B cell (primary cell): ENCODE measurements around the gene CUL1. TPM values are rescaled to one million over a fixed set of nuclear protein-coding genes. Genes with fewer than 3 reads are reported as not detected.

ENCODE experiments used
- ATAC-seq: fragments of 200-7000 bp; cut with Tn5 transposase; one replicate; pipeline ENCODE4 v1.10.0; 2021; ENCODE audit warnings: low read depth, mild to moderate bottlenecking, moderate number of reproducible peaks, moderate library complexity
- CTCF ChIA-PET: fragments of 350-600 bp; sonication (Branson Sonifier 250); formaldehyde crosslinking; loops from one replicate; lab custom pipeline; 2021; ENCODE audit warnings: antibody characterized with exemption, inconsistent platforms; lab: Charles Lee
- POLR2A ChIA-PET: fragments of 350-600 bp; sonication (Branson Sonifier 250); formaldehyde crosslinking; loops from one replicate; lab custom pipeline; 2021; ENCODE audit warnings: antibody characterized with exemption; lab: Charles Lee
- DNase-seq: peaks from one replicate; pipeline ENCODE4 v3.0.0; 2013
- H2AFZ ChIP-seq: 2 replicates; pipeline ENCODE4 v1.6.1; 2012; ENCODE audit warnings: mild to moderate bottlenecking, low read depth, low read length; ENCODE audit not compliant: insufficient read depth, poor library complexity, severe bottlenecking
- H3K27ac ChIP-seq, 2 donors: 1 replicate in 1 of 2; 2 replicates in 1 of 2; pipeline ENCODE4 v1.5.1; 2012 to 2013; ENCODE audit warnings: low read length in 2 of 2, mild to moderate bottlenecking in 2 of 2, moderate library complexity in 1 of 2
- H3K27me3 ChIP-seq, 4 experiments: fragments of 200-600 bp in 1 of 4; sonication (generic) in 1 of 4; replicated peaks in 1 of 4; 1 replicate in 2 of 4; 2 replicates in 2 of 4; pipeline versions ENCODE4 v1.6.1 to v1.7.0; 2013 to 2016; ENCODE audit warnings: low read length in 3 of 4, mild to moderate bottlenecking in 2 of 4, mixed read lengths in 1 of 4, moderate library complexity in 1 of 4; ENCODE audit not compliant: insufficient read depth in 4 of 4, control insufficient read depth in 3 of 4; ENCODE audit errors: control extremely low read depth in 1 of 4
- H3K36me3 ChIP-seq, 2 experiments: replicated peaks in 1 of 2; 1 replicate in 1 of 2; 2 replicates in 1 of 2; pipeline versions ENCODE4 v1.6.1 to v1.7.1; 2013; ENCODE audit warnings: low read length in 1 of 2; ENCODE audit not compliant: insufficient read depth in 2 of 2, control insufficient read depth in 1 of 2; ENCODE audit errors: control extremely low read depth in 1 of 2, extremely low read depth in 1 of 2
- H3K4me1 ChIP-seq, 2 donors: fragments of 200-600 bp in 1 of 2; sonication (generic) in 1 of 2; 1 replicate in 1 of 2; 2 replicates in 1 of 2; pipeline versions ENCODE4 v1.5.1 to v1.6.1; 2013 to 2017; ENCODE audit warnings: low read length in 2 of 2; ENCODE audit not compliant: control insufficient read depth in 2 of 2, insufficient read depth in 2 of 2
- H3K4me2 ChIP-seq: replicated peaks from 2 replicates; pipeline ENCODE3; 2012; ENCODE audit warnings: mild to moderate bottlenecking, low read depth, low read length; ENCODE audit not compliant: poor library complexity, severe bottlenecking
- H3K4me3 ChIP-seq, 5 experiments: fragments of 200-600 bp in 1 of 5; sonication (generic) in 1 of 5; 1 replicate in 3 of 5; 2 replicates in 2 of 5; pipeline versions ENCODE4 v1.5.1 to v1.7.0; 2011 to 2016; ENCODE audit warnings: low read length in 4 of 5, mild to moderate bottlenecking in 4 of 5, low read depth in 2 of 5, control low read depth in 1 of 5, moderate library complexity in 1 of 5; ENCODE audit not compliant: insufficient read depth in 1 of 5; ENCODE audit errors: control extremely low read depth in 1 of 5, extremely low read depth in 1 of 5
- H3K79me2 ChIP-seq: fragments of 200-600 bp; sonication (generic); one replicate; pipeline ENCODE4 v1.6.0; 2016; ENCODE audit warnings: low read length; ENCODE audit not compliant: control insufficient read depth, insufficient read depth
- H3K9ac ChIP-seq: fragments of 200-600 bp; sonication (generic); 2 replicates; pipeline ENCODE4 v1.6.1; 2017; ENCODE audit warnings: mild to moderate bottlenecking, low read length, moderate library complexity
- H3K9me3 ChIP-seq, 3 donors: one replicate each; pipeline versions ENCODE4 v1.6.1 to v1.7.1; 2013; ENCODE audit warnings: low read length in 2 of 3; ENCODE audit not compliant: control insufficient read depth in 2 of 3, insufficient read depth in 1 of 3; ENCODE audit errors: control extremely low read depth in 1 of 3
- H4K20me1 ChIP-seq: 2 replicates; pipeline ENCODE4 v1.6.0; 2012; ENCODE audit warnings: mild to moderate bottlenecking, low read length; ENCODE audit not compliant: insufficient read depth, control insufficient read depth, poor library complexity, severe bottlenecking
- H3K27ac Mint-ChIP-seq: one replicate; pipeline ENCODE4 v1.8.0; 2021; ENCODE audit warnings: mixed read lengths
- H3K27me3 Mint-ChIP-seq: one replicate; pipeline ENCODE4 v1.8.0; 2021; ENCODE audit warnings: mixed read lengths
- H3K4me1 Mint-ChIP-seq: one replicate; pipeline ENCODE4 v1.8.0; 2021; ENCODE audit warnings: mixed read lengths
- H3K4me3 Mint-ChIP-seq: one replicate; pipeline ENCODE4 v1.8.0; 2021; ENCODE audit warnings: mixed read lengths
- H3K9me3 Mint-ChIP-seq: one replicate; pipeline ENCODE4 v1.8.0; 2022; ENCODE audit warnings: mixed read lengths; ENCODE audit not compliant: insufficient read depth
- CTCF ChIP-seq: fragments of 200-600 bp; IDR thresholded peaks from one replicate; pipeline ENCODE4 v1.8.0; 2022; ENCODE audit warnings: antibody characterized with exemption, mild to moderate bottlenecking
- EZH2 ChIP-seq: IDR thresholded peaks from 2 replicates; pipeline ENCODE4 v1.6.1; 2012; ENCODE audit warnings: borderline replicate concordance, low read depth, mild to moderate bottlenecking, moderate library complexity, low read length; ENCODE audit not compliant: insufficient read depth, poor library complexity, severe bottlenecking
- WGBS: methylation state at CpG from one replicate; pipeline ENCODE4 v1.1.5; 2013; ENCODE audit warnings: missing lambda C conversion rate; ENCODE audit not compliant: insufficient coverage; 5-methylcytosine and 5-hydroxymethylcytosine counted together
- intact Hi-C: fragments of 100-400 bp; cut with micrococcal nuclease; formaldehyde crosslinking; loops from one replicate; pipeline ENCODE4 v1.10.0; 2022
- polyA plus RNA-seq: library from polyadenylated mRNA; depleted of rRNA; stranded (reverse); fragments of >200 nt; gene quantifications from 2 replicates; pipeline ENCODE4 v1.2.3, GENCODE V29; 2012
- total RNA-seq, 2 donors: library from RNA; stranded (reverse); fragments of 120-200 nt in 1 of 2; gene quantifications; 1 replicate in 1 of 2; 2 replicates in 1 of 2; pipeline versions ENCODE4 v1.2.3 to v1.2.4, GENCODE V29; 2013 to 2022

The CUL1 gene
- total and polyA plus RNA-seq, 2 donors (not counting 1 experiment from before 2014, with no cell fraction given) = 26.9 to 51.1 TPM

GRCh38 chr7:148719753-148720152 lies 21.1 kb downstream of the CUL1 start:
- H4K20me1 ChIP-seq = peaks cover 99% of the 10 kb centered on the region
- DNase-seq (no peak), ATAC-seq (no peak)
- peaks cover 0 to 11% of the 10 kb centered on the region in 2 experiments for H3K36me3 ChIP-seq
- no peak for TF ChIP-seq EZH2
- no peak overlapping the region for H3K27ac ChIP-seq
- no peak overlapping the region for H3K9ac ChIP-seq
- Mint-ChIP-seq H3K27me3 (no peaks in the 10 kb centered on the region), H3K4me3 (no peak overlapping the region), H3K9me3 (no peaks in the 10 kb centered on the region), H3K4me1 (peaks cover 76% of the 10 kb centered on the region), H3K27ac (no peak overlapping the region)
- ChIA-PET CTCF (no interaction called here), POLR2A (no interaction called here)
- no peaks in the 10 kb centered on the region for H3K9me3 ChIP-seq
- WGBS = 89% methylated on average over 3 of the region's 5 CpGs
- H2AFZ ChIP-seq = no peak overlapping the region
- H3K4me2 ChIP-seq = no peak overlapping the region
- H3K4me3 ChIP-seq = no peak overlapping the region
- peaks cover 18 to 36% of the 10 kb centered on the region in 2 donors for H3K4me1 ChIP-seq
- H3K27me3 ChIP-seq = no peaks in the 10 kb centered on the region
- intact Hi-C loops = no loop called here
- peaks cover 100% of the 10 kb centered on the region for H3K79me2 ChIP-seq

GRCh38 chr7:148720472-148720871 lies 21.8 kb downstream of the CUL1 start:
- no peaks in the 10 kb centered on the region for H3K27me3 Mint-ChIP-seq
- TF ChIP-seq CTCF (no peak), EZH2 (no peak)
- intact Hi-C loops = no loop called here
- Histone ChIP-seq H3K4me3 (no peak overlapping the region), H2AFZ (no peak overlapping the region), H3K27ac (no peak overlapping the region), H3K4me2 (no peak overlapping the region), H3K9ac (no peak overlapping the region), H4K20me1 (peaks cover 99% of the 10 kb centered on the region), H3K4me1 (peaks cover 16 to 34% of the 10 kb centered on the region in 2 donors), H3K27me3 (no peaks in the 10 kb centered on the region), H3K79me2 (peaks cover 100% of the 10 kb centered on the region), H3K9me3 (no peaks in the 10 kb centered on the region), H3K36me3 (peaks cover 0 to 8% of the 10 kb centered on the region in 2 experiments)
- DNase-seq = no peak
- peaks cover 76% of the 10 kb centered on the region for H3K4me1 Mint-ChIP-seq
- no peak overlapping the region for H3K4me3 Mint-ChIP-seq
- H3K9me3 Mint-ChIP-seq = no peaks in the 10 kb centered on the region
- ATAC-seq = no peak
- ChIA-PET POLR2A (no interaction called here), CTCF (interaction anchor here (1.2 kb wide), 1 partner anchor 11 kb away, joined by 3 read pairs; no protein-coding TSS in a partner anchor)
- no peak overlapping the region for H3K27ac Mint-ChIP-seq
- 90% methylated on average over 4 of the region's 5 CpGs for WGBS
